AG09319 (cell line): Measurements from ENCODE around the gene GARIN3.

Experiments
- DNase-seq: peaks from one replicate; pipeline ENCODE4 v3.0.0-alpha.2; 2010; ENCODE audit warnings: low read depth; ENCODE audit errors: extremely low read depth
- CTCF ChIP-seq: IDR thresholded peaks from 2 replicates; pipeline ENCODE4 v1.5.1; 2011; ENCODE audit warnings: low read depth, mild to moderate bottlenecking, inconsistent platforms, low read length, moderate library complexity

The GARIN3 gene

GRCh38 chr5:157167214-157167621, 1.2 kb upstream of the GARIN3 start:
- no peak for DNase-seq
- TF ChIP-seq CTCF = no peak

- no peak for TF ChIP-seq CTCF
- DNase-seq = no peak
These were observed 396 bp downstream of the GARIN3 start for GRCh38 chr5:157165668-157166067.

GRCh38 chr5:157165261-157165660, 803 bp downstream of the GARIN3 start:
- no peak for TF ChIP-seq CTCF
- no peak for DNase-seq

- no peak for DNase-seq
- no peak for TF ChIP-seq CTCF
These were observed 1.5 kb downstream of the GARIN3 start for GRCh38 chr5:157164521-157164920.

GRCh38 chr5:157162919-157163510, 3.0 kb downstream of the GARIN3 start:
- TF ChIP-seq CTCF = no peak

GRCh38 chr5:157161996-157162395, 4.1 kb downstream of the GARIN3 start:
- DNase-seq = no peak
- TF ChIP-seq CTCF = no peak

More at GRCh38 chr5:157162919-157163510, 3.0 kb downstream of the GARIN3 start:
- DNase-seq = no peak

- no peak for TF ChIP-seq CTCF
These were observed 6.1 kb downstream of the GARIN3 start for GRCh38 chr5:157160001-157160400.

More at GRCh38 chr5:157160001-157160400, 6.1 kb downstream of the GARIN3 start:
- no peak for DNase-seq
